MM.1S (cell line): ENCODE results near the gene SUSD1.

ENCODE experiments used
- CTCF ChIP-seq: fragments of 300-600 bp; sonication (generic); IDR thresholded peaks from 2 replicates; pipeline ENCODE4 v1.5.1; 2016; ENCODE audit warnings: antibody characterized with exemption, low read length, mixed read lengths
- EZH2 ChIP-seq: fragments of 300-600 bp; sonication (generic); optimal IDR thresholded peaks from 2 replicates; pipeline ENCODE3; 2017; ENCODE audit warnings: low read depth, mild to moderate bottlenecking, antibody characterized with exemption, low read length, mixed read lengths
- EZH2phosphoT487 ChIP-seq: fragments of 300-600 bp; sonication (generic); IDR thresholded peaks from 2 replicates; pipeline ENCODE4 v1.6.1; 2018; ENCODE audit warnings: antibody characterized with exemption, low read length

- TF ChIP-seq EZH2phosphoT487 (no peak), CTCF (no peak), EZH2 (no peak)
These were observed 137.1 kb downstream of the SUSD1 start for GRCh38 chr9:112038017-112038408.
